ENCODE results near the gene KRTAP10-11. TPM values are rescaled to one million over a fixed set of nuclear protein-coding genes. Genes with fewer than 3 reads are reported as not detected.

Gene KRTAP10-11
- total and polyA plus RNA-seq, 2 of the 8 experiments (the other 6 are each of a cell fraction or from before 2014, with no cell fraction given), result not detected

- TF ChIP-seq HDAC6 (IDR thresholded peaks at IDR 0.05; ENCODE audit: low read depth, low read length) (no peak), CHD2 (IDR thresholded peaks at IDR 0.05; ENCODE audit: low read length) (no peak), GTF2F1 (IDR thresholded peaks at IDR 0.05; ENCODE audit: borderline replicate concordance, low read depth, low read length) (no peak), NRF1 (IDR thresholded peaks at IDR 0.05; ENCODE audit: low read depth, low read length) (no peak), YY1 (IDR thresholded peaks at IDR 0.05; ENCODE audit: low read depth, low read length) (no peak), KDM1A (IDR thresholded peaks at IDR 0.05; ENCODE audit: borderline replicate concordance, low read length) (no peak), POU5F1 (IDR thresholded peaks at IDR 0.05; ENCODE audit: low read depth, low read length) (no peak)
These were observed 30.2 kb upstream of the KRTAP10-11 start (continued) for GRCh38 chr21:44615911-44616590.
